GM06990 (cell line): ENCODE results near the gene CACNA1D.

Source experiments
- DNase-seq: peaks from one replicate; pipeline ENCODE4 v3.0.0-alpha.2; 2011; ENCODE audit not compliant: insufficient read length; ENCODE audit errors: extremely low read depth
- H3K27me3 ChIP-seq: replicated peaks from 2 replicates; pipeline ENCODE4 v1.6.0; 2011; ENCODE audit warnings: low read length; ENCODE audit not compliant: control insufficient read depth, insufficient read depth
- H3K36me3 ChIP-seq: 2 replicates; pipeline ENCODE4 v1.5.1; 2011; ENCODE audit warnings: low read length; ENCODE audit not compliant: control insufficient read depth, insufficient read depth
- H3K4me3 ChIP-seq: replicated peaks from 2 replicates; pipeline ENCODE4 v1.5.1; 2011; ENCODE audit warnings: low read depth, mild to moderate bottlenecking, control low read depth, low read length
- TF ChIP-seq, protein P1 (sequence below): IDR thresholded peaks from 2 replicates; pipeline ENCODE4 v1.5.1; 2011; ENCODE audit warnings: low read length, control low read depth, mild to moderate bottlenecking, inconsistent platforms; ENCODE audit not compliant: insufficient read depth, poor library complexity, severe bottlenecking

Gene CACNA1D

DNA sequence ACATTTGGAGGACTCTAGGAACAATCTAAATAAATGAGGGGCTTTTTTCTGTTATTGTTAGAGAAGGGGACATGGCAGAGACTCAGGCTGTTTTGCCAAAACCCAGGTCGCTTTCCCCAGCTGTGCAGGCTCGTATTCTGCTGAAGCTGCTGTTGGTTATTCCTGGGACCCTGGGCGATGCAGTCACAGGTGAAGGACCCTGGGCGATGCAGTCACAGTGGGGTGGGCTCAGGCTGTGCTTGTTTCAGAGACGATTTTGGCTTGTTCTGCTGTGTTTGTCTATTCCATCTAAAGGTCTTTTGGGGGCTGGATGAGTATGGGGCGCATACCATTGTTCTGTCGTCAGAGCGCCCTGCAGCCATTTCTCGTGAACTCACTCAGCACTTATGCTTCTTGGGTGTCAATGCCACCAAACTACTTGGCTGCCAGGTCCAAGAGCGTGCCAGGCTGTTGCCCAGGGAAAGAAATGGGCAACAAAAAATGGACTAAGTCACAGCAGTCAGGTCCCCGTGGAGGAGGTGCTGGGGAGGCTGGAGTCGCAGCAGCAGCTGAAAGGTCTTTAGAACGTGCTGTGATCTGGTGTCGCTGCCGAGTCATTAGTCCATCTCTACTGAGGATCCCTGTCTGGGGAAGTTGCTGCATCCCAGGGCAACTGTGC is 200.4 kb downstream of the CACNA1D start:
- H3K4me3 ChIP-seq: no peak overlapping the region
- TF ChIP-seq, protein P1, sequence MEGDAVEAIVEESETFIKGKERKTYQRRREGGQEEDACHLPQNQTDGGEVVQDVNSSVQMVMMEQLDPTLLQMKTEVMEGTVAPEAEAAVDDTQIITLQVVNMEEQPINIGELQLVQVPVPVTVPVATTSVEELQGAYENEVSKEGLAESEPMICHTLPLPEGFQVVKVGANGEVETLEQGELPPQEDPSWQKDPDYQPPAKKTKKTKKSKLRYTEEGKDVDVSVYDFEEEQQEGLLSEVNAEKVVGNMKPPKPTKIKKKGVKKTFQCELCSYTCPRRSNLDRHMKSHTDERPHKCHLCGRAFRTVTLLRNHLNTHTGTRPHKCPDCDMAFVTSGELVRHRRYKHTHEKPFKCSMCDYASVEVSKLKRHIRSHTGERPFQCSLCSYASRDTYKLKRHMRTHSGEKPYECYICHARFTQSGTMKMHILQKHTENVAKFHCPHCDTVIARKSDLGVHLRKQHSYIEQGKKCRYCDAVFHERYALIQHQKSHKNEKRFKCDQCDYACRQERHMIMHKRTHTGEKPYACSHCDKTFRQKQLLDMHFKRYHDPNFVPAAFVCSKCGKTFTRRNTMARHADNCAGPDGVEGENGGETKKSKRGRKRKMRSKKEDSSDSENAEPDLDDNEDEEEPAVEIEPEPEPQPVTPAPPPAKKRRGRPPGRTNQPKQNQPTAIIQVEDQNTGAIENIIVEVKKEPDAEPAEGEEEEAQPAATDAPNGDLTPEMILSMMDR: no peak
- DNase-seq: no peak

DNA sequence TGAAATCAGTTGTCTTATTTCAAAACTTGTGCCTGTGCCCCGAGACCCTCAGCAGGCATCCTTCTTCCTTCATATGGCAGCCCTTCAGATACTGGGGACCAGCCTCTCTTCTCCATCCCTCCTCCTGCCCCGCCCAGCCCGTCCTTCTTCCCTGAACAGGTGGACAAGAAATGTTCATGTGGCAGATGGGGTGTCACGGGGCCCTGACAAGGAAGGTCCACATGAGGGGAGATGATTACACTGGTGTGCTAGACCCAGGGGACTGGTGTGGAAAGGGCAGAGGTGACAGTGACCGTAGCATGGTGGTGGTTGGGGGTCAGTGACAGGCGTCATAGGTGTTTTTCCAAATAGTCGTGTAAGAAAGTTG is 200.9 kb downstream of the CACNA1D start:
- Histone ChIP-seq H3K4me3 (no peak overlapping the region), H3K27me3 (no peaks in the 10 kb centered on the region; the same call in 1 of the 2 replicates)
- no peak for DNase-seq

More for the DNA sequence above, 200.4 kb downstream of the CACNA1D start:
- H3K27me3 ChIP-seq: no peaks in the 10 kb centered on the region; the same call in 1 of the 2 replicates
- H3K36me3 ChIP-seq: no peaks in the 10 kb centered on the region

DNA sequence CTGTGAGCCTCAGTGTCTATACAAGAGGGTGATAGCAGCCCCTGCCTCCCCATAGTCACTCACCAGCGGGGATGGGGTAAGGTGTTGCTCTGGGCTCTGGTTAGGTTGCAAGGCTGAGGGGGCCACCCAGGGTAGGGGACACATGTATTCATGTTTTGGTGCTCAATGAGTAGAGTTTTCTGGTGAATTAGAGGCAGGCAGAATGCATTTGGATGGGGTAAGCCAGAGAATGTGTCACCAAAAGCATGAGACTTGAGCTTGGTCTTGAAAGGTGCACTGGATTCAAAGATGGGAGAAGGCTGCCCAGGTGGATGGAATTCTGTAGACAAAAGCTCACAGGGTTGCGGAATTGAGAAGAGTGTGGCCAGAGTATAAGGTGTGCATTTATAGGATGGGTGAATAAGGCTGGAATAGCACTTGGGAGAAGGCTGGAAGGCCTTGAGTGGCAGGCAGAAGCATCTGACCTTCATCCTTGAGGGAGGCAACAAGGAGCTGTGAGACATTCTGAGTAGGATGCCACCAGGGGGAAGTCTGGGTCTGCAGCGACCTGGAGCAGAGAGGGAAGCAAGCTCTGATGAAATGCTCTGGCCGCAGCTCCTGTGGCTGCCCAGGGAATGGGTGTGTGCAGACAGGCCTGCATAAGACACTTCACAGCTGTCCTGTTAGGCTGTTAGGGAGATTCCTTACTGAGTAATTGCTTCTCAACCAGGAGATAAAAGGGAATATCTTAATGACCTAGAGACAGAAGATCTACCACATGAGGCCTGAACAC is 202.2 kb downstream of the CACNA1D start:
- no peaks in the 10 kb centered on the region for H3K27me3 ChIP-seq
- DNase-seq: no peak
- no peak overlapping the region for H3K4me3 ChIP-seq
- no peaks in the 10 kb centered on the region for H3K36me3 ChIP-seq
- TF ChIP-seq, protein P1: no peak

More for the DNA sequence above, 200.9 kb downstream of the CACNA1D start:
- H3K36me3 ChIP-seq: no peaks in the 10 kb centered on the region
- TF ChIP-seq, protein P1: no peak

DNA sequence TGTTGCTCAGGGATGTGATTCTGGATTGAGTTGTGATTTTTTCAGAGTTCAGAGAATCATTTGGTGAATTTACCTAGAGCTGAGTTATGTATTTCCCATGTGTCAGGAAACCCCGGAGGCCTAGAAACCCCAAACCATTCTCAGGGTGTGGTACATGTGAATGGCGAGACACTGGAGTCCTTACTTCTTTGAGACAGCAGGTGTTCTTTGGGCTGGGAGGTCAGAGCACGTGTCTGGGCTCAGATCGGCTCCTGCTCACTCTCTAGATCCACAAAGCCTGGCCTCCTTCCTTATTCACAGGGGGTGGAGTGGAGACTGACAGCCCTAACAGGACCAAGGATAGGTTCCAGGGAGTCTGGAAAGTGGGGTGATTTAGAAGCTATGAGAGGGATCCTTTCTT is 206.0 kb downstream of the CACNA1D start:
- no peak overlapping the region for H3K4me3 ChIP-seq
- DNase-seq: no peak
- no peaks in the 10 kb centered on the region for H3K27me3 ChIP-seq
- TF ChIP-seq, protein P1: no peak
- no peaks in the 10 kb centered on the region for H3K36me3 ChIP-seq

DNA sequence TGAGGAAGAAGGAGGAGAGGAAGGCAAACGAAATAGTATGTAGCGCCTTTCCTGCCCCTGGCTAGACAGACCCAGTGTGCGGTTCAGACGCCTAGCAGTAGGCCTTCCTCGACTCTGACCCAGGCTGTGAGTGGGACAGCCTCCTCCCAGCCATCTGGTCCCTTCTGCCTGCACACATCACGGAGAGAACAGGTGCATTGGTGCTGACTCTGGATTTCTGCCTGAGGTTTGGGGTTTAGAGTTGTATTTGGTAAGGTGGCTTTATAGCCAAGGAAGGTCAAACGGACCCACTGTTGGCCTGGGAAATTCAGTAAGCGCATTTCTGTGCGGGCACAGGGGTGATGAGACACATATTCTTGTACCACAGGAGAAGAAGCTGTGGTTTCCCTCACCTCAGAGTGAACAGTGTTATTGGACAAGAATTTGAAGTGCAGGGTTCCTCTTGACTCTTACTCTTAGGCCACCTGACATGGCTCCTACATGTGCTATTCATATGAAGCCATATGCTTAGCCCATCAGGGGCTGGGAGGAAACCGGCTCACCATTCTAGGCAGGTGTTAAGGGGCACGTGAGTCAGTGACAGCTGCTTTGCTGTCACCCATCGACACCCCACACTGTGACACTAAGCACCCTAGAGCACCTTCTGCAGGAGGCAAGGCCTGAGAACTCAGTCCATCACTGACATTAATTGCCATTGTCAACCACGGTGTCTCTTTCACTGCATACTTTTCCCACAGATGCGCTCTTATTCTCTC is 208.5 kb downstream of the CACNA1D start:
- Histone ChIP-seq H3K27me3 (no peaks in the 10 kb centered on the region), H3K36me3 (no peaks in the 10 kb centered on the region), H3K4me3 (no peak overlapping the region)
- TF ChIP-seq, protein P1: no peak
- no peak for DNase-seq
